Keratinocyte (primary cell): ENCODE data around the gene ERGIC2. TPM values are rescaled to one million over a fixed set of nuclear protein-coding genes. Genes with fewer than 3 reads are reported as not detected.

Experiments
- DNase-seq: peaks from one replicate; pipeline ENCODE4 v3.0.0-alpha.2; 2011; ENCODE audit warnings: low read depth, missing footprints, low spot score
- FAIRE-seq: peaks from 2 replicates; lab custom pipeline; 2011; peaks lifted over from hg19 to GRCh38; lab: Jason Lieb, UNC
- H2AFZ ChIP-seq: 2 replicates; pipeline ENCODE4 v1.6.0; 2012; ENCODE audit warnings: low read length, control low read depth, inconsistent platforms; ENCODE audit not compliant: control insufficient read depth
- H3K27ac ChIP-seq: 2 replicates; pipeline ENCODE4 v1.5.1; 2011; ENCODE audit warnings: low read length; ENCODE audit not compliant: control insufficient read depth, insufficient read depth
- H3K27me3 ChIP-seq: 3 replicates; pipeline ENCODE4 v1.6.0; 2011; ENCODE audit warnings: low read length; ENCODE audit not compliant: control insufficient read depth, insufficient read depth; ENCODE audit errors: extremely low read depth
- H3K36me3 ChIP-seq, 2 experiments: 2 replicates in 1 of 2; 3 replicates in 1 of 2; pipeline ENCODE4 v1.5.1; 2011; ENCODE audit warnings: low read length in 2 of 2, mild to moderate bottlenecking in 1 of 2; ENCODE audit not compliant: control insufficient read depth in 2 of 2, insufficient read depth in 2 of 2; ENCODE audit errors: extremely low read depth in 1 of 2
- H3K4me1 ChIP-seq: 3 replicates; pipeline ENCODE4 v1.5.1; 2011; ENCODE audit warnings: low read length; ENCODE audit not compliant: control insufficient read depth, insufficient read depth; ENCODE audit errors: extremely low read depth
- H3K4me2 ChIP-seq: 3 replicates; pipeline ENCODE4 v1.6.0; 2011; ENCODE audit warnings: low read depth, low read length; ENCODE audit not compliant: control insufficient read depth, insufficient read depth; ENCODE audit errors: extremely low read depth
- H3K4me3 ChIP-seq, 3 experiments: fragments of 200-600 bp in 1 of 3; sonication (generic) in 1 of 3; 2 replicates in 2 of 3; 3 replicates in 1 of 3; pipeline ENCODE4 v1.5.1; 2011 to 2016; ENCODE audit warnings: low read length in 3 of 3, mild to moderate bottlenecking in 3 of 3, control low read depth in 2 of 3, inconsistent platforms in 1 of 3, low read depth in 1 of 3, mixed read lengths in 1 of 3, mixed run types in 1 of 3, moderate library complexity in 1 of 3; ENCODE audit not compliant: control insufficient read depth in 2 of 3, insufficient read depth in 2 of 3; ENCODE audit errors: extremely low read depth in 1 of 3
- H3K79me2 ChIP-seq: 2 replicates; pipeline ENCODE4 v1.6.0; 2012; ENCODE audit warnings: low read length; ENCODE audit not compliant: control insufficient read depth, insufficient read depth
- H3K9ac ChIP-seq: 3 replicates; pipeline ENCODE4 v1.6.0; 2011; ENCODE audit warnings: low read length; ENCODE audit not compliant: control insufficient read depth, insufficient read depth; ENCODE audit errors: extremely low read depth
- H3K9me1 ChIP-seq: 3 replicates; pipeline ENCODE4 v1.6.0; 2011; ENCODE audit warnings: low read length; ENCODE audit not compliant: control insufficient read depth, insufficient read depth; ENCODE audit errors: extremely low read depth
- H3K9me3 ChIP-seq: 2 replicates; pipeline ENCODE4 v1.5.1; 2012; ENCODE audit warnings: low read depth, low read length; ENCODE audit not compliant: control insufficient read depth
- H4K20me1 ChIP-seq: 3 replicates; pipeline ENCODE4 v1.6.0; 2011; ENCODE audit warnings: low read length; ENCODE audit not compliant: control insufficient read depth, insufficient read depth; ENCODE audit errors: extremely low read depth
- EZH2 ChIP-seq: IDR thresholded peaks from one replicate; pipeline ENCODE4 v1.6.1; 2012; ENCODE audit warnings: inconsistent platforms, mild to moderate bottlenecking, low read length, moderate library complexity
- dilution Hi-C: fragments of 300-500 bp; cut with MboI; formaldehyde crosslinking; loops from one replicate; pipeline ENCODE4 v1.7.0; 2020; ENCODE audit warnings: low sequenced_read_pairs; ENCODE audit not compliant: extremely low pct_ligation_motif_present
- polyA plus RNA-seq, 5 experiments: library from polyadenylated mRNA; depleted of rRNA in 3 of 5; stranded (reverse) in 3 of 5; stranded (forward) in 1 of 5; unstranded in 1 of 5; fragments of >200 nt; gene quantifications; 1 replicate in 1 of 5; 2 replicates in 3 of 5; 3 replicates in 1 of 5; pipeline versions ENCODE4 v1.2.1 to v1.2.3, GENCODE V29; 2011 to 2012; ENCODE audit warnings: missing spikeins in 2 of 5, low read depth in 1 of 5, low replicate concordance in 1 of 5
- TF ChIP-seq, protein P1 (sequence below), 3 experiments: IDR thresholded peaks in 1 of 3; conservative IDR thresholded peaks in 1 of 3; optimal IDR thresholded peaks in 1 of 3; 2 replicates in 2 of 3; 3 replicates in 1 of 3; pipeline versions ENCODE3 to v1.5.1; 2011; ENCODE audit warnings: low read length in 3 of 3, mild to moderate bottlenecking in 3 of 3, moderate library complexity in 2 of 3, control low read depth in 1 of 3, inconsistent platforms in 1 of 3; ENCODE audit not compliant: insufficient read depth in 2 of 3; ENCODE audit errors: extremely low read depth in 1 of 3

ERGIC2 gene
- polyA plus RNA-seq, 1 donor (not counting 4 experiments of a cell fraction or from before 2014, with no cell fraction given), result 62.4 TPM

DNA sequence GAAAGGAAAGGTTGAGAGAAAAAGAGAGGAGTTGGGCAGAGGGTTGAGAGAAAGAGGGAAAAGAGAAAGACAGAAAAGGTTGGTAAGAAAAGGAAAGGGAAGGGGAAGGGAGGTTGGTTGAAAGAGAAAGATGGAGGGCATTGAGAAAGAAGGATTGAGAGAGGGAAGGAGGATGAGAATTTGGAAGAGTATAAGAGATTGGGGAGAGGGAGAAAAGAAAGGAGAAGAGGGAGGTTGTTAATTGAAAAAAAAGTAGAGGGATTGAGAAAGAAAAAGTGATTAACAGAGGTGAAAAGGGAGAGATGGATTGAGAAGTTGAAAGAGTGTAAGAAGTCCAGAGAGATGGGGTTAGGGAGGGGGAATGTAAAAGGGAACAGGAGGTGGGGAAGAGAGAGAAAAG lies 21.5 kb upstream of the ERGIC2 start:
- H3K4me1 ChIP-seq, result no peaks in the 10 kb centered on the region
- no peak overlapping the region for H2AFZ ChIP-seq
- TF ChIP-seq EZH2, result no peak
- TF ChIP-seq, protein P1, sequence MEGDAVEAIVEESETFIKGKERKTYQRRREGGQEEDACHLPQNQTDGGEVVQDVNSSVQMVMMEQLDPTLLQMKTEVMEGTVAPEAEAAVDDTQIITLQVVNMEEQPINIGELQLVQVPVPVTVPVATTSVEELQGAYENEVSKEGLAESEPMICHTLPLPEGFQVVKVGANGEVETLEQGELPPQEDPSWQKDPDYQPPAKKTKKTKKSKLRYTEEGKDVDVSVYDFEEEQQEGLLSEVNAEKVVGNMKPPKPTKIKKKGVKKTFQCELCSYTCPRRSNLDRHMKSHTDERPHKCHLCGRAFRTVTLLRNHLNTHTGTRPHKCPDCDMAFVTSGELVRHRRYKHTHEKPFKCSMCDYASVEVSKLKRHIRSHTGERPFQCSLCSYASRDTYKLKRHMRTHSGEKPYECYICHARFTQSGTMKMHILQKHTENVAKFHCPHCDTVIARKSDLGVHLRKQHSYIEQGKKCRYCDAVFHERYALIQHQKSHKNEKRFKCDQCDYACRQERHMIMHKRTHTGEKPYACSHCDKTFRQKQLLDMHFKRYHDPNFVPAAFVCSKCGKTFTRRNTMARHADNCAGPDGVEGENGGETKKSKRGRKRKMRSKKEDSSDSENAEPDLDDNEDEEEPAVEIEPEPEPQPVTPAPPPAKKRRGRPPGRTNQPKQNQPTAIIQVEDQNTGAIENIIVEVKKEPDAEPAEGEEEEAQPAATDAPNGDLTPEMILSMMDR (optimal IDR thresholded peaks at IDR 0.05 in 1 of 3, IDR thresholded peaks at IDR 0.05 in 1 of 3, conservative IDR thresholded peaks at IDR 0.05 in 1 of 3; ENCODE audit: extremely low read depth in 1 of 3, insufficient read depth in 2 of 3, low read length in 3 of 3), result no peak
- H3K27me3 ChIP-seq, result no peaks in the 10 kb centered on the region
- no peaks in the 10 kb centered on the region for H4K20me1 ChIP-seq
- no peak overlapping the region for H3K4me3 ChIP-seq
- no peak overlapping the region for H3K27ac ChIP-seq
- dilution Hi-C loops, result no loop called here
- H3K79me2 ChIP-seq, result no peaks in the 10 kb centered on the region
- H3K9ac ChIP-seq, result no peak overlapping the region
- DNase-seq (no peak), FAIRE-seq (no peak)
- no peaks in the 10 kb centered on the region for H3K9me1 ChIP-seq
- no peak overlapping the region for H3K4me2 ChIP-seq
- H3K36me3 ChIP-seq, result no peaks in the 10 kb centered on the region
- H3K9me3 ChIP-seq, result no peaks in the 10 kb centered on the region

DNA sequence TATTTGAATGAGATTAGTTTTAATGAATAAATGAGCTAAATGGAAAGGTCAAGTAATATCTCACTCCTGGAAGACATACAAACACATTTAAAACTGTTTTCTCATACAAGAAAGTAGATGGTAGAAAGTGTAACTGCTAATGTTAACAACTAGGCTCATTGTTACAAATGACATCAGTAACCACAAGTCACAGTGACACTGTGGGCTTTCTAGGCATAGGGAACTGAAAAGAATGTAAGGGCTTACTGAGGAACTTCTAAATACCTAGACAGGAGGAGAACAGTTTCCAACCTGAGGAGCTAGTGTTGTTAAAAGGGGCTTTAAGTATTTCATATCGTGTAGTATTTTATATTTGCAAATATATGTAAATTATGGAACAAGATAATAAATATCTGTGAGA lies 17.5 kb upstream of the ERGIC2 start:
- Histone ChIP-seq H3K9me3 (no peaks in the 10 kb centered on the region), H3K27ac (no peak overlapping the region), H3K4me1 (no peaks in the 10 kb centered on the region), H3K36me3 (no peaks in the 10 kb centered on the region), H3K9me1 (no peaks in the 10 kb centered on the region), H3K4me3 (no peak overlapping the region), H2AFZ (no peak overlapping the region), H3K4me2 (no peak overlapping the region), H4K20me1 (no peaks in the 10 kb centered on the region), H3K9ac (no peak overlapping the region), H3K79me2 (no peaks in the 10 kb centered on the region), H3K27me3 (no peaks in the 10 kb centered on the region)
- no peak for TF ChIP-seq EZH2
- TF ChIP-seq, protein P1 (optimal IDR thresholded peaks at IDR 0.05 in 1 of 3, IDR thresholded peaks at IDR 0.05 in 1 of 3, conservative IDR thresholded peaks at IDR 0.05 in 1 of 3; ENCODE audit: extremely low read depth in 1 of 3, insufficient read depth in 2 of 3, low read length in 3 of 3), result no peak
- DNase-seq, result no peak
- FAIRE-seq, result no peak
- dilution Hi-C loops, result no loop called here
